HG02763 (cell line): ENCODE data around the gene GNG8.
A peak's percentile ranks its signal among the peaks of the same experiment; 100 is the strongest.

Experiments
- ATAC-seq: cut with Tn5 transposase; IDR thresholded peaks from one replicate; pipeline ENCODE4 v1.9.1; 2021; ENCODE audit warnings: mild to moderate bottlenecking, moderate library complexity; ENCODE audit not compliant: unreplicated experiment

Gene GNG8

GRCh38 chr19:46635920-46636761 is at the start of gene GNG8:
GNG8 (minus strand) TSS chr19:46636202; CDS start chr19:46634682, 1,520 bp downstream.
- ATAC-seq: no peak

- no peak for ATAC-seq
Measured at GRCh38 chr19:46685189-46685588, 49.2 kb upstream of the GNG8 start.

DNA sequence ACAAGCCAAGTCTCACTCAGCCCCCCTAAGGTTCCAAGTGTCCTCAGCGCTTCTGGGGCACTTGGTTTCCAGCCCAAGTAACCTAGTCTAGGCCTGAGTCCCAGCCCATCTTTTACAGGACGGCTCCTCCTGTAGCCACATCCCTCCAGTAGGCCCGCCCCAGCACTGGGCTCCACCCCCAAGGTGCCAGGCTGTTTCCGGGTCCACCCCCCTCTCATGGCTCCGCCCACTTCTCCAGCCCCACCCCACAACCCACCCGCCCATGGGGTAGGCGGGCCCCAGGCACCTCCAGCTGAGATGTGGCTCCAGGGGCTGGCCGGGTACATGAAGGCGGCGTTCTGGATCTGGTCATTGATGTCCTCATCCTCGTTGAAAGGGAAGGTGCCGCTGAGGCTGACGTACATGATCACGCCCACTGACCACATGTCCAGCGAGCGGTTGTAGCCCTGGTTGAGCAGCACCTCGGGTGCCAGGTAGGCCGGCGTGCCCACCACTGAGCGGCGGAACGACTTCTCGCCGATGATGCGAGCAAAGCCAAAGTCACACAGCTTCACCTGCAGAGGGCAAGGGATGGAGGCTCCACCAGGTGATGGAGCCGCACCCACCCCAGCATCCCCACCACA is 42.2 kb upstream of the GNG8 start:
- no peak for ATAC-seq

GRCh38 chr19:46674416-46675178 is 38.6 kb upstream of the GNG8 start:
- ATAC-seq: no peak

DNA sequence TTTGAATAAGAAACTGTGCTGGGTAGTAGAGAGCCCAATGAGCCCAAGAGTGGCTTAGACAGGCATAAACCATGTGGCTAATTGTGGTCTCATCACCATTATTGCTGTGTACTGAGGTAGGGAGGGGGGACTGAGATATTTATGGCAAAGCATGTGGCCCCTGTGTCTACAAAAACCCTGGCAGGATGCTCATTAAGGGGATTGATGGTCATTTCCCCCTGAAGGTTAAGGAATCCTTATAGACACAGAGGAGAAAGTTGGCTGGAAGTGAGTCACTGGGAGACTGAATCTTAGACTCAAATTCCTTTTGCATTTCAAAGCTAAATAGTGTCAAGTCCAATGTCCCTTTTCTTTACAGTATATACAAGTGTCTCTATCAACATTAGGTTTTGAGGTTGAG is 34.8 kb upstream of the GNG8 start:
- no peak for ATAC-seq

GRCh38 chr19:46668662-46669061 is 32.7 kb upstream of the GNG8 start:
- ATAC-seq: no peak

DNA sequence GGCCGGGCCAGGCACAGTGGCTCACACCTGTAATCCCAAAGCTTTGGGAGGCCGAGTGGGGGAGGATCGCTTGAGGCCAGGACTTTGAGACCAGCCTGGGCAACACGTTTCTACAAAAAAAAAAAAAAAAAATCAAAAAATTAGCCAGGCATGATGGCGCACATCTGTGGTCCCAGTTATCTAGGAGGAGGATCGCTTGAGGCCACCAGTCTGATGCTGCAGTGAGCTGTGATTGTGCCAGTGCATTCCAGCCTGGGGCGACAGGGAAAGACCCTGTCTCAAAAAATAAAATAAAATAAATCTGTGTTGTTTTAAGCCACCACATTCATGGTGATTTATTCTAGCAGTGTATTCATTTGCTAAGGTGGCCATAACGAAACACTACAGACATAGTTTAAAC is 29.1 kb upstream of the GNG8 start:
- ATAC-seq: no peak

- ATAC-seq: no peak
Measured at GRCh38 chr19:46661735-46662592, 26.0 kb upstream of the GNG8 start.

DNA sequence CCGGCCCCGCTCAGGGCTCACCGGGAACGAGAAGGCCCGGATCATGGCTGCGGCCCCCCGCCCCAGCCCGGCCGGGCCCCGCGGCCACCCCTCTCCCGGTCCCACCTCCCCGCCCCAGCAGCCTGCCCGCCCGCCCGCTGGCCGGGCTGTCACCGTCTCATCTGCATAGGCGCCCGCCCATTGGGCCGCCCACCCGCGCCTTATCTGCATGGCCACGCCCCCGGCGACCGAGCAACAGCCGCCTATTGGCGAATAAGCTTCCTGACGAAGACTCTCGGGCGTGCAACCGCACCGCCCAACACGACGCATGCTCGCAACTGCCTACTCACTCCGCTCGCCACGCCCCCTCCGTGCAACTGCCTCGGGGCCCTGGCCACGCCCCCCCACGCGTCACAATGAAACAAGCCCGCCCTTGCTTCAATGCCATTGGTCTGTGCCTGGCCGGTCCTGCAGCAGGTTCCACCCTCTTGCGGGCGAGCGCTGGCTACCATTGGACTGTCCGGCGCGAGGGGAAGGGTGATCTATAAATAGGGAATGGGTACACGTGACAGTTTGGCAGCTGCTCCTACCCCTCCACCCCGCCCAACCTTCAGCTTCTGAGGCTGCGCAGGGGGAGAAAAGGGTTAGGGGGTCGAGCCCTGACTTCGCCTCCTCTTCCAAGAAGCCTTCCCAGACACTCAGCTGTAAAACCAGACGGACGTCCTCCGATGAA is 25.2 kb upstream of the GNG8 start, which contains the start of gene DACT3:
TSS of gene DACT3 (minus strand) at position 163 of the 712 bp plus-strand sequence. CDS start at position 45, 118 bp downstream.
- ATAC-seq: peak; percentile 89

DNA sequence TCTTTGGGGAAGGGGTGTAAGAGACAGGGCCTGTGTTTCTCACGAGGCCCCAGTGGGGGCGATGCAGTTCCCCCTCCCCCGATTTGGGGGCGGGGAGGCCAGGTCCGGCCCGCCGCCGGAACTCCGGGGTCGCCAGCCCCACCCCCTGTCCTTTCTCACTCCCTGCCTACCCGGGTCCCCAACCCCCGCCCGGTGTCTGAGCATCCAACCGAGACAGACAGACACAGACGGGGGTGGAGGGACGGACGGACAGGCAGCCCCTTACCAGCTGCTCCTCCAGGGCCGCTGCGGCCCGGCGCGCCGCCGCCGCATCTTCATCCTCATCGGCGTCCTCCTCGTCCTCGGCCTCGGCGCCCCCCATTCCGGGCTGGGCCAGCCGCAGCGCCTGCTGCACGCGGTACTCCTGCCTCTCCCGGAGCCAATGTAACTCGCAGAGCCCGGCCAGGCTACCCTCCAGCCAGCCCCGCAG is 24.6 kb upstream of the GNG8 start:
- ATAC-seq: peak; percentile 3

DNA sequence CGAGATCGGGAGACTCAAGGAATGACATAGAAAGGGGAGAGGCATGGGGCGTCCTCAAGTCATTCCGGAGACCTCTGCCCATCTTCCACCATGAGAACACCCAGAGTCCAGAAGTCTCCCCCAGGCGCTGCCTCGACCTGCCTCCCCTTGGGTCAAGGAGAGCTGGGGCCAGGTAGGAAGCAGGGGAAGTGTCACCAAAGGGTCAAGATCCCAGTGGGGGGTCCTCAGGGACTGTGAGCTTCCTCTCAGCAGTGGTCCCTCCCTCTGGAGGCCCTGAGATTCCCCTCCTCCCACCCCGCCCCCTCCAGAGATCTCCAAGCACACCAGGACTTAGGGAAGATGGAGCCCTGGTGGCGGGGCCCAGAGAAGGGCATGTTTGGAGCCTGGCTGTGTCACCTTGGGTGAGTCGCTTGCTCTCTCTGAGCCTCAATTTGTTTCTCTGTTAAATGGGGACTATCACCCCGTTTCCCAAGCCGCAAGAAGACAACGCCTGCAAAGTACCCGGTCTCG is 24.1 kb upstream of the GNG8 start:
- no peak for ATAC-seq

- no peak for ATAC-seq
Measured at GRCh38 chr19:46659151-46660007, 23.4 kb upstream of the GNG8 start.

- no peak for ATAC-seq
Measured at GRCh38 chr19:46656541-46656940, 20.5 kb upstream of the GNG8 start.

DNA sequence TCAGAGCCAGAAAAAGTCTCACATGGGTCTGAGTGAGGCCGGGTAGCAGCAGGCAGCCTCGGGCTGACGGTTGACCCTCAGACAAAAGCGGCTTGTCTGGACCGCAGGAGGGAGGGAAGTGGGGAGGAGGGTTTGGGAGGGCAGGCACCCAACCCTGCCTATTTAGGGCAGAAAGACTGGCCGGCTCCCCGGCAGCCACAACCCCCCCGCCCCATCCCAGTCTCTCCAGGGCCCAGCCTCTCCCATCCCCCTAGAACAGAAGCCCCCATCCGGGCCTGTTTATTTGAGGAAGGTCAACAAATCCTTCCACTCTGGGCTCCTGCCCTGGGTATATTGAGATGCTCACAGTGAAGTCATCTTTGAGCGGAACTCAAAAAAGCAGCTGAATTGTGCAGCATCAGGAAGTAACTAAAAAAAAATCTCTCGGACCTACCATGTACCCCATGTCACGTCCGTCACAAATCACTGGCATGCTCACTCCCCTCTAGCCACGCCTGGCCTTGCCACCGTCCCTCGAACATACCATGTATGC is 18.7 kb upstream of the GNG8 start:
- ATAC-seq: no peak

DNA sequence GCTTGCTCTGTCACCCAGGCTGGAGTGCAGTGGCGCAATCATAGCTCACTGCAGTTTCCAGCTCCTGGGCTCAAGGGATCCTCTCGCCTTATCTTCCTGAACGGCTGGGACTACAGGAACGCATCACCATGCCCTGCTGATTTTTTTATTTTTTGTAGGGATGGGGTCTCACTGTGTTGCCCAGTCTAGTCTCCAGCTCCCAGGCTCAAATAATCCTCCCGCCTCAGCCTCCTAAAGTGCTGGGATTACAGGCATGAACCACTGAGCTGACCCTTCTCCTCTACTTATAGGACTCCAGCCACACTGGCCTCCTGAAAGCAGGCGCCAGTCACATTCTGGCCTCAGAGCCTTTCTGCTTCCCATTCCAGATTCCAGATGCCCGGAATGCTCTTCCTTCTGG is 14.4 kb upstream of the GNG8 start:
- no peak for ATAC-seq

DNA sequence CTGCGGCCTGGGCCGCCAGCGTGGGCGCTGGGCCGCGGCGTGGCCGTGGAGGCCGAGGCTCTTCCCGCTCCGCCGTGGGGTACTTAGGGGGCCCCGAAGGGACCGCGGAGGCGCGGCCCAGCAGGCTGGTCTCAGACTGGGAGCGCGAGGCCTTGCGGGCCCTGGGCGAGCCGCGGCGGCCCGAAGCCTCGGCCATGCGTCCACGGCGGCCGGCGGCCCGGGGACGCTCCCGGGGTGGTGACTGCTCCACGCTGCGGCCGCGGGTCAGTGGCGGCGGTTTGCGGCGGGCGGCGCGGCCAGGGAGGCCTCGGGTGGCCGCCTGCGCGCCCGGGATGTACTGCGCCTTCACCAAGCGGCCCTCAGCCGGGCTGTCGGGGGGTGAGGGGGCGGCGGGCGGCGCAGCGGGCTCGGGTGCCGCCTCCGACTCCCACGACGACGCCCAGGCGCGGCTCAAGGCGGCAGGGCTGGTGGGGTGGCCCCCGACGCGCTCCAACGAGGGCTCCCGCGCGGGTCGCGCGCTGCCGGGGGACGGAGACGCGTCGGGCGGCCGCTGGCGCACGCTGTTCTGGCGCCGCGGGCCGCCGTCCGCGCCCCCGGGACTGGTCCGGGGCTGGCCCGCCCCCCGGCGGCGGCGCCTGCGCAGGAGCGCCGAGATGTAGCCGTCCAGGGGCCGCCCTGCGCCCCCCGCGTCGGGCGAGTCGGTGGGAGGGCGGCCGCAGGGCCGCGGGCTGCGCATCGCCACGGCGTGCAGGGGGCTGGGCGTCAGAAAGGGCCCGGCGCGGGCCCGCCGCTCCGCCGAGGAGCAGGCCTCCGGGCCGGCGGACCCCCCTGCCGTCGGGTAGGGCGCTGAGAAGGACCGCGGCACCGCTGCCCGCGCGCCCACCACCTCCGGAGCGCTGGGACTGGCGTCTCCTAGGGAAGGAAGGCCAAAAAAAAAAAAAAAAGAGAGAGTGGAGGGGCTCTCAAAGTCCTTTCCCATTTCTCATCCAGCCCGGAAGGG is 13.3 kb upstream of the GNG8 start:
- no peak for ATAC-seq
